GM19193 (cell line): ENCODE measurements around the gene KIAA0319L.

Experiments
- POLR2A ChIP-seq: IDR thresholded peaks from 4 replicates; pipeline ENCODE4 v1.6.1; 2011; ENCODE audit not compliant: insufficient read depth, insufficient read length; ENCODE audit errors: extremely low read depth

KIAA0319L gene

DNA sequence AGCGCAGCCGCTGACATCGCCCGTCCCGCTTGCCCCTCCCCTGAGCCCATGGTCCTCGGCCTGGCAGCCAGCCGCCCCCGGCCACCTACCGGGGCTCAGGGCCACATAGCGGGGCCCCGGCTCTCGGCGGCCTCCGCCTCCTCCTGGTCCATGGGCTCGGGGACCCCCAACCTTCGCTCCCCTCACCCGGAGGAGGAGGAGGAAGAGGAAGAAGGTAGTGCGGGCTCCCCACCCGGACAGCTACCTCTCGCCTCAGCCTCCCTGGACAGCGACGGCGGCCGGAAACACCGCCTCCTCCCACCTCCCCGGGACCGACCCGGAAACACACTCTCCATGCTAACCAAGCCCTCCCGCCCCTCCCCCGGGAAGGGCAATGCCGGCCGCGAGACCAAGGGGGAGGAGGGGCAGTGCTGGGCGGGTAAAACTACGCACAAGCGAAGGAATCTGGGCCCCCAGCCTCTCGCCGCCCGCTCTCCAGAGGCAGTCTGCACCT is at the start of gene KIAA0319L:
TSS of gene KIAA0319L (minus strand) at position 286 of the 493 bp plus-strand sequence. CDS start 2,912 bp downstream, outside the sequence.
- no peak for TF ChIP-seq POLR2A

DNA sequence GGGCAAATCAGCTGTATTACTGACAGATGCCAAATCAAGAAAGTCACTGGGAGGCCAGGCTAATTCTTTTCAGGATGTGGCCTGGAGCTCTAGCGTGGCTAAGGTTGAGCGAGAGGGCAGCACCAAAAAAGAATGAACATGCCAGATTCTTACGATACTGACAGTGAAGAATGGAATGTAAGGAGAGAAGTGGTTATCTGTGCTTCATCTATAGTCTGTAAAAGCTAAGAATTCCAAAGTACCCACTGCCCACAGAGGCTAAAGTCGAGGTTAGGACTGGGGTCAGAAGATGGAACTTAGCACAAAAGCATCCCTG is 48.6 kb upstream of the KIAA0319L start:
- TF ChIP-seq POLR2A = no peak

DNA sequence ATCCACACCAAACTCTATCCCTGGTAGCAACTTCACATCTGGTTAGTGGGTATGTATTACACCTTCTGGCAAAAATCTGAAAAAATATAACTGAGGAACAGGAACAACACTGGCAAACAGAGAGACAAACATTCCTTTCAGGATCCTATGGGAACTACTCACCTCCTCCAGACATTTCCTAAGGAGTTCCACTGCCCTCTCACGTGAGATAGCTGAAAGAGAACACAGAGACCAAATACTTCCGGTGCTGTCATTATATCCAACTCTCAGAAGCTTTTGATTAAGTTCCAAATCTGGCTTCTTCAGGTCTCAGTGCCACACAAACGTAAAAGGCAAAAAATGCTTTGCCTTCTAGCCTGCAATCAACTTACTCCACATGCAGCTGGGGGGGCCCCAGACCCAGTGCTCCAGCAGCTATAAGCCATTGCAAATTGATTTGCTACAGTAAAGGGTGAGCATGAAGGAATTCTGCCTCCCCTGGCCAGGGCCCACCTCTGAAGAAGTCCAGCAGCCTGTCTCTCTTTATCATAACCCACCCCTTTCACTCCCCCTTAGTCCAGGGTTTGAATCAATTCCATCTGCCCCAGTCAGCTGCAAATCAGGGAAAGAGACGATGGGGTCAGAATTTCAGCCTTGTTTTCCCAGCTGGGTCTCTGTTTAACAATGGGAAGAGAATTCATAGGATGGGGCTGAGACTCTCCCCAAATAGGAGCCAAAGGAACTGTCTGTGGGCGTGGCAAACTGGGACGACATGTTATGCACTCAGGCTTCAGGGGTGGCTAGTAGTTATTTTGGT is 48.1 kb upstream of the KIAA0319L start:
- TF ChIP-seq POLR2A = no peak

DNA sequence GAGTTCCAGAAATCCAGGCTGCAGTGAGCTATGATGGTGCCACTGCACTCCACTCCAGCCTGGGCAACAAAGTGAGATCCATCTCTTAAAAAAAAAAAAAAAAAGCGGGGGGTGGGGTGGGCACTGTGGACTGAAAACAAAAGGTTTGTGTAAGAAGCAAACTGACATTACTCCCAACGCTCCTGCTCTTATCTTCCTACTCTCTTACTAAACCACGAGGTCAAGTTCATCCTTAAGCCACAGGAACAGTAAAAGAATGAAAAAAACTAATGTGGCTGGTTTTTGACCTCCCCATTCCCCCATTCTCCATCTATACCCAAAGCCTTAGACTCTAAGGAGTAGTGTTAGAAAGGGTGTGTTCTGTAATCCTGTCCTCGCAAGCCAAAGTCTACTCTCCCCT is 46.7 kb upstream of the KIAA0319L start:
- TF ChIP-seq POLR2A = no peak

DNA sequence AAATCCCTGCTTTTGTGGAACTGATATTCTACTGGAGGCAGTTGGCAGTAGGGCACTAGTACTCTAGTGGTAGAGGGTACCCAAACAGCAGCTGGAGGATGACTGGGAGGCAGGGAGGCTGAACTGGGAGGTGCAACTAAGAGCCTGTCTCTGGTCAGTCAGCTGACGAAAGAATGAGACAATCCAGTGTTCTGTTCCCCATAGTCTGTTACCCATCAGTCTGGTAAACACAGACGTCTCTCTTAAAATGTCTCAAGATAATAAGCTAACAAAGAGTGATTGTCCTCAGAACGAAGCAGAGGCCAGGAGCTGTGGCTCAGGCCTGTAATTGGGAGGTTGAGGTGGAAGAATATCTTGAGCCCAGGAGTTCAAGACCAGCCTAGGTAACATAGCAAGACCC is 46.3 kb upstream of the KIAA0319L start:
- no peak for TF ChIP-seq POLR2A

DNA sequence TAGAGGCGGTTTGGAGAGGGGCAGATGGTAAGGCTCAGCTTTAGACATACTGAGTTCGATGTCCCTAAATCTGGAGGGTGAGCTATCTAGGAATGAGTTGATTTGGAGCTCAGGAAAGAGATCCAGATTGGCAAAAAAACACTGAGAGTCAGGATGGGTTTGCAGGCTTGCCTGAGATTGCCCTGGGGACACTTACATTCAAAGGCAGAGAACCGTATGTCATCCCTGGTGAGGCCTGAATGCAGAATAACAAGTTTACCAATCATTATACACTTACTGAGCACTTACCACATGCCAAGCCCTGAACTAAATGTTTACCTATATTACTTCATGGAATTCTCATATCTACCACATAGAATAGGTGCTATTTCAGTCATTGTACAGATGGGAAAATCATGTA is 43.4 kb upstream of the KIAA0319L start:
- TF ChIP-seq POLR2A = no peak

DNA sequence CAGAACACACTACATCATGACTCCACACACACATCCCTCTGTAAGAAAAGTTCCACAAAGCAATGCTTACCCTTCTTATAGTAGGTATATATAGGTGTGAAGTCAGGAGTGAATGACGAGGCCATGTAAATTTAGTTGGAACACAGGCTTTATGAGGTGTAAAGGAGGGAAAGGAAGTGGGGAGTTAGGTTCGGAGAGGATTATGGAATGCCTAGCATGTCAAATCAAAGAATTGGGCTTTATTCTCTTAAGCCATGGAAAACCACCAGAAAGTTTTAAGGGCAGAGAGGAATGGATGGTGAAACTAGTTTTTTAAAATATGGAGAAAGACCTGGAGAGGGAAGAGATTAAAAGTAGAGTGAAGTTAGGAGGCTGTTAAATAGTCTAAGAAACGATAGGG is 42.2 kb upstream of the KIAA0319L start:
- no peak for TF ChIP-seq POLR2A

DNA sequence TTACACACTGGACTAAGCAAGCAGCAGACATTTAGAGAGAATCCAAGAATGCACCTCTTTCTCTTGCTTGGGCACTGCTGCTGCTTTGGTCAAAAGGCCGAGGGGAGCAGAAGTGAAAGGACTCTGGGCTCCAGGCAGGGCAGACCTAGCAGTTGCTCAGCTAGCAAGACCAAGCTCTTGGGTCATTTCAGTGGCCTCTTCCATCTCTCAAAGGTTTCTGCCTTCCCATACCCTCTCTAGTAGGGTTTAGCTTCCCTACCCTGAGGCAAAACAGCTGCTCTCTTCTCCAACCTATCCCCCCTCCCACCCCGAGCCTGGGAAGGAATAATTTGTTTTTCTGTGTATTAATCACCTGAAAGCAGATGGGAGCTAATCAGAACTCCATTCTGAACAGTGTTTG is 41.7 kb upstream of the KIAA0319L start:
- TF ChIP-seq POLR2A = no peak

DNA sequence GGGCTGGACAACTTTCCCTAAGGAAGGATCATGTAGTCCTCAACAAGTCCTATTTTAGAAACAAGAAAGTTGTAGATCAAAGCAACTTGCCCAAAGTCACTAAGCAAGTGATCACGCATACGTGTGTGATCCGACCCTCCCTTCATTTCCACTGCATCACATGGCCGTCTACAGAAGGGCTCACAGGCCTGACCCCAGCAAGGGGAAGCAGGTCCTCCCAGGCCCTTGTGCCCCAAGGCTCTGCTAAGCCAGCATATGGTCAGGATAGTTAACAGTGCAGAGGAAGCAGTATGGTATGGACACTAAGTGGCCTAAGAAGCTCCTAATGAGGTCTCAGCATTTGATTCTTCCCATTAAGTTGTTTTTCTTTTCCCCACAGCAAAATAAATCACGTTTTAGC is 40.7 kb upstream of the KIAA0319L start:
- TF ChIP-seq POLR2A = no peak

DNA sequence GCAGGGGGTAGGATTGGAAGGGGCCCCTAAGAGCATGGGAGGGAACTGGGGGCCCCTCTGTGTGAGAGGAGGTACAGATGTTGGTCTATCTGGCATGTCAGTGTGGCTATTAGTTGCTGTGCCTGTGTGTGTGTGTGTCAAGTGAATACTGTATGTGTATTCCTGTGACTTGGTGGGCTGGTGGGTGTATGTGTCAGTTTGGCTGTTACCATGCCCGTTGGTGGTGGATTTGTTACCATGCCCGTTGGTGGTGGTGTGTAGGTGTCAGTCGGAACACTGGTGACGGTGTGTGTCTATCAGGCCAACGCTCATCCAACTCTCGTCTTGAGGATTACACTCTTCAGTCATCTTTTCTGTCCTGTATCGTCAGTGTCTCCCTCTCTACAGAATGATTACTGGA is 38.5 kb upstream of the KIAA0319L start:
- no peak for TF ChIP-seq POLR2A

DNA sequence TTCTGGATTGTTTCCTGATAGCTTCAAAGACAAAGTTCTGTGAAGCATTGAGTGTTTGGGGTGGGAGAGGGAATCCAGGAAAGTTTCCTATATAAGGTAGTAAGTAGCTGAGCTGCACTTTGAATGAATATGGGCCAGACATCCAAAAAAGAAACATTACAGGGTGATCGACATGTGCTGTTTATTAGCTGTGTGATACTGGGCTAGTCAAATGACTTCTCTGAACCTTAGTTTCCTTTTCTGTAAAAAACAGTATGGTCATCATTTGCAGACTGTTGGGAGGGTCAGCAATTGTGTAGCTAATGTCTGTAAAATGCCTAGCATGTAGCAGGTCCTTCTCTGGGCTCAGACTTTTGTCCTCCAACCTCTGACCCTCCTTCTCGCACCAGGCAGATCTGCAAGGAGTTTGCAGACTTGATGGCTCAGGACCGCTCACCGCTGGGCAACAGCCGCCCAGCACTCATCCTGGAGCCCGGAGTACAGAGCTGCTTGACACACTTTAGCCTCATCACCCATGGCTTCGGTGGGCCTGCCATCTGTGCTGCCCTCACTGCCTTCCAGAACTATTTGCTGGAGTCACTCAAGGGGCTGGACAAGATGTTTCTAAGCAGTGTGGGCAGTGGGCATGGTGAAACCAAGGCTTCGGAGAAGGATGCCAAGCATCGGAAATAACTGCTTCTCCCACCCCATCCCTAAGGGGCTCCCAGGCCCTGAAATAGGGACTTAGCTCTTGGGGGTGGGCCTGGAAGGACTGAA is 37.0 kb upstream of the KIAA0319L start:
- no peak for TF ChIP-seq POLR2A

DNA sequence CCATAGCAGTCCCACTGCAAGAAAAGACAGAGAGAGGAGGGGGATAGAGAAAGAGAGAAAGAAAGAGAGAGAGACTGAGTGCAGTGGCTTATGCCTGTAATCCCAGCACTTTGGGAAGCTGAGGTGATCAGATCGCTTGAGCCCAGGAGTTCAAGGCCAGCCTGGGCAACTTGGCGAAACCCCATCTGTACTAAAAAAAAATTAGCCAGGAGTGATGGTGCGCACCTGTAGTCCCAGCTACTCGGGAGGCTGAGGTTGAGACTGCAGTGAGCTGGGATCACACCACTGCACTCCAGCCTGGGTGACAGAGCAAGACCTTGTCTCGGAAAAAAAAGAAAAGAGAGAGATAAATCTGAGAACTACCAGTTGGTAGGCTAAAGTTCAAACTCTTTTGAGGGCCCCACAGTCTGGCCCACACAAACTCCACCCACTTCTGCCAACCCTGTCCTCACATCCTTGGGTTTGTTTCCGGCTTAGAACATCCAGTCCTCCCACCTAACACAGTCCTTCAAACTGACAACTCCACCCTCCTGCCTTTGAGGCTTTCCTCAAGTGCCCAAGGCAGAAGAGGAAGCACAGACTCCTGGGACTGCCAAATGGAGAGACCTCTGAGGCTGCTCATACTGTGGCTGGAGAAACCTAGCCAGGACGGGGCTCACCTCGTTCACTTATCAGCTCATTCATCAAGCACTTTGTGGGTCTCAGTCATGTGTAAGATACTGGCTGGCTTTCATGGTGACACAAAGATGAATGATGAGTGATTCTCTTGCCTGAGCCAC is 36.0 kb upstream of the KIAA0319L start:
- no peak for TF ChIP-seq POLR2A

DNA sequence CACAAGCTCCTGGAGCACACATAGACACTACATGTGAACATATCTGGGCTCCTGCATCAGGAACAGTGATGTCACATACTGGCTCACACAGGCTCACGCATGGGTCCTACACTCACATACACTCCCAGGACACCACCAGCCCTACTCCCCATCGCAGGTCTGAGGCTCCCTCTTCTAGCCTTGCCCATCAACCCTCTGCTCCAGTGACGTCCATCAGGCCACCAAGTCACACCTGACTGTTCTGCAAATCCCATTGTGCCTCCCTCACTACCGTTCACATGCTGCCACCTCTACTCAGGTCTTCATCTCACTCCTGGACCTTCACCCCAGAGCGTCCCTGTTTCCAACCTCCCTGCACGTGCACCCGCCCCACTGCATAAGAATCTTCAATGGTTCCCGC is 34.0 kb upstream of the KIAA0319L start:
- TF ChIP-seq POLR2A = no peak

DNA sequence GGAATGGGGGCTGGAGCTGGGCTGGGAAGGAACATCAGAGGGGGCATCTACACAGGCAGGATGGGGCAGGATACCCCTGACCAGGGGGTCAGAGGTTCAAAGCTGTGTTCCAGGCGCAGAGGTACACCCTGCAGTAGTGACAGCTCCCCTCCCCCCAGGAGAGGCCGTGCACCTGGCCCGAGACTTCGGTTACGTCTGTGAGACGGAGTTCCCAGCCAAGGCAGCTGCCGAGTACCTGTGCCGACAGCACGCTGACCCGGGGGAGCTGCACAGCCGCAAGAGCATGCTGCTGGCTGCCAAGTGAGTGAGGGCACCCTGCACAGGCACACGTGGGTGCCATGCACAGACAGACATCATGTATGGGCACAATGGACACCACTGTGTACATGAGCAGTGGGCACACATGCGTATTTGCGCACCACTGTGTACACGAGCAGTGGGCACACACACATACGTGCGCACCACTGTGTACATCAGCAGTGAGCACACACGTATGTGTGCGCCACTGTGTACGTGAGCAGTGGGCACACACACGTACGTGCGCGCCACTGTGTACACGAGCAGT is 33.4 kb upstream of the KIAA0319L start:
- no peak for TF ChIP-seq POLR2A

DNA sequence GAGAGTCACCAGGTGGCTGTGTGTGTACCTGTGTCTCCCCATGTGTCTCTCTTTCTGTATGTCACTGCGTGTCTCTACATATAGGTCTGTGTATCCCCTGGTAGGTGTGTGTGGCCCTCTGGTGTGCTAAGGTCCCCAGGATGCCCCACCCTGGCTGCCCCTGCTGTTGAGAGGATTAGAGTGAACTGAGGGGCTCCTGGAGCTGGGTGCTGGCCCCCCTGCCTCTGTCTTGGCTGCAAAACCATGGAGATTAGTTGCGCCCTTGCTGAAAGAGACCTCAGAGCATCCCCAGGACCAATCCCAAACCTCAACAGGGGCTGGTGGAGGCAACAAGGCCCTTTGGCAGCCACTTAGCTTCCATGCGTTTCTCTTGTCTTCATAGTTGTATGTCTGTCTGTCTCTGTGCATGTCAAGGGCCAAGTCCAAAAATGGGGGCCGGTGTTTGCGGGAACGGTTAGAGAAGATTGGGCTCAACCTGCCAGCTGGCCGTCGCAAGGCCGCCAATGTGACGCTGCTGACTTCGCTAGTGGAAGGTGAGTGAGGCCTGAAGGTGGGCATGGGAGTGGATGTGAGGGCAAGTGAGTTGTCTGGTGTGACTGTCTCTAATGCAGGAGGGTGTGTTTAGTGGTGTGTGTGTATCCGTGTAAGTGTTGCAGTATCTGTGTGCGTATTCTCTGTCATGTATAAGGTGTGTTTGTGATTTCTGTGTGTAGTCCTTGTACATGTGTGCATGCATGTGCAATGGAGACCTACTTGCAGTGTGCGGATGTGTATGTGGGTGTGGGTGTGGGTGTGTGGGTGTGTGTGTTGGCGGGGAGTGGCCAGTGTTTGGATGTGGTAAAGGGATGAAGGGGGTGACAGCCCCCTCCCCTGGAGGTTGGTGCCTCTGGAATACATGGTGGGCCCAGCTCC is 32.6 kb upstream of the KIAA0319L start:
- TF ChIP-seq POLR2A = no peak
